NK-92 treated with Interleukin-12 subunit alpha and Interleukin-12 subunit beta, amount 100 ng/mL, for 24 hours (cell line): ENCODE results near the gene HRH1.
"Not testable (repeated sequence)": the region's sequence is repeated elsewhere in the genome, so short reads cannot be mapped to it uniquely, and the experiment has no call there.

Experiments used
- DNase-seq: peaks from one replicate; lab custom pipeline; 2025; lab: John Stamatoyannopoulos, UW

The HRH1 gene, protein sequence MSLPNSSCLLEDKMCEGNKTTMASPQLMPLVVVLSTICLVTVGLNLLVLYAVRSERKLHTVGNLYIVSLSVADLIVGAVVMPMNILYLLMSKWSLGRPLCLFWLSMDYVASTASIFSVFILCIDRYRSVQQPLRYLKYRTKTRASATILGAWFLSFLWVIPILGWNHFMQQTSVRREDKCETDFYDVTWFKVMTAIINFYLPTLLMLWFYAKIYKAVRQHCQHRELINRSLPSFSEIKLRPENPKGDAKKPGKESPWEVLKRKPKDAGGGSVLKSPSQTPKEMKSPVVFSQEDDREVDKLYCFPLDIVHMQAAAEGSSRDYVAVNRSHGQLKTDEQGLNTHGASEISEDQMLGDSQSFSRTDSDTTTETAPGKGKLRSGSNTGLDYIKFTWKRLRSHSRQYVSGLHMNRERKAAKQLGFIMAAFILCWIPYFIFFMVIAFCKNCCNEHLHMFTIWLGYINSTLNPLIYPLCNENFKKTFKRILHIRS

GRCh38 chr3:11154036-11154952 is at the start of gene HRH1:
TSS of gene HRH1 (plus strand) at chr3:11154493. CDS start at chr3:11259038, 104,545 bp downstream.
- no peak for DNase-seq

- DNase-seq = not testable (repeated sequence)
Measured at GRCh38 chr3:11113316-11113715, 41.0 kb upstream of the HRH1 start.

DNA sequence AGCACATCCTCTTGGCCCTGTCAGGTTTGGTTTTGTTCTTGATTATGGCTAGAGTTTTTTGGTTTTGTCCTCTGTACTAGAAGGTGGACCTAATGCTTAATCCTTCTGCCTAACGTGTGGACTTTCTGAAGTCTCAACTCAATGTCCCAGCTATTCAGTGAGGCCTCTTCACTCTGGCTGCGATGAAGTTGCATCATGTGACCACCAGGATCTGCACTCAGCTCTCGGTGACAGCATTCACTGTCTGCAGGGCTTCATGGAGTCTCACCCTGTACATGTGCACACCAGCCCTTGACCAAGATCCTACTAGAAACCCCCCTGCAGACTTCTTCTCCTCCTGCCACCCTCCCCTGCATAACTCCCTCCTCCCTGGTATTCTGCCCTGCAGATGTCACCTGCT is 38.7 kb upstream of the HRH1 start:
- DNase-seq = no peak

GRCh38 chr3:11116336-11117059 is 37.8 kb upstream of the HRH1 start:
- DNase-seq = no peak

DNA sequence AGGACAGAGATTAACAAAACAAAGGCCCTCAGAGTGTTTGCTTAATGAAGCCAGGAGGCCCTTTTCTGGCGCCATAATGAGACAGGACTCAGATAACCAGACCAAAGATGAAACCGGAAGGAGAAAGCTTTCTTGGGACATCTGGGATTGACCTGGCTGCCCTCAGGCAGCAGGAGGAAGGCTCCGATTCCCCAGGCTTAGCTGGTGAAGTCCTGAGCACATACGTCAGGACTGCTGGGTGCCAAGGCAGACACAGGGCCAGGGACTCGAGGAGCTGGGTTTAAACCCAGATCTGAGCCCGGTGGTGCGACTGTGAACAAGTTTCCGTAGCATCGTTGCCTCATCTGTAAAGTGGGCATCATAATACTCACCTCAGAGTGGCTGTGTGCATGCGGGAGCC is 36.7 kb upstream of the HRH1 start:
- DNase-seq = no peak

- DNase-seq = no peak
Measured at GRCh38 chr3:11118181-11118682, 36.1 kb upstream of the HRH1 start.

DNA sequence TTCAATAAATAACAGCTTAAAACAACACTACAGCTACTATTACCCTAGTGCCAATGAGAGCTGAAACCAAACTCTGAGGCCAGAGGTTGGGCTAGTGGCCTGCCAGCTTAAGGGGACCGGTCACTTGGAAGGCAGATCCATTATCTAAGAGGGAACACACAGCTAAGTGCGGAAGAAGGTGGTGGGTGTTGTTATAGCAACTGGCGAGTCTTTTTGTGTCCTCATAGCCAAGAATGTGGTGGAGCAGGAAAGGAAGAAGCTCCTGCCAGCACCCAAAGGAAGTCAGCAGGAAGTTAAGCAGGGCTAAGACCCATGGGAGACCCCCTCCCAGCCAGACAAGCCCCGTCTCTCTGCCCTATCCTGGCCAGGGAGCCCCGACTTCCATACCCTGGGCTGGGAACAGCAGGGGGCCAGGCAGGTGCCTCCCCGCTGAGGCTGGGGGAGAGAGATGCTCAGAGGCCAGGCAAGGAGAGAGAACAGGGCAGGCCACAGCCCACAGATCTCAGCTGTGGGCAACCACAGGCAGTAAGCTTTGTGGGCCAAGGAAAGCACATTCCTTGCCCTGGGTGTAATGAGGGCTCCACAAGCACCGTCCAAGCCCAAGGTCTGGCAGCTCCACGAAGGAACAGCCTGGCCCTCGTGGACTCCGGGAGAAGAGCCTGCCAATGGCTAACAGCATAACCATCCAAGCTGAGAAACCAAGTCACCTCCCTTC is 34.0 kb upstream of the HRH1 start:
- no peak for DNase-seq

DNA sequence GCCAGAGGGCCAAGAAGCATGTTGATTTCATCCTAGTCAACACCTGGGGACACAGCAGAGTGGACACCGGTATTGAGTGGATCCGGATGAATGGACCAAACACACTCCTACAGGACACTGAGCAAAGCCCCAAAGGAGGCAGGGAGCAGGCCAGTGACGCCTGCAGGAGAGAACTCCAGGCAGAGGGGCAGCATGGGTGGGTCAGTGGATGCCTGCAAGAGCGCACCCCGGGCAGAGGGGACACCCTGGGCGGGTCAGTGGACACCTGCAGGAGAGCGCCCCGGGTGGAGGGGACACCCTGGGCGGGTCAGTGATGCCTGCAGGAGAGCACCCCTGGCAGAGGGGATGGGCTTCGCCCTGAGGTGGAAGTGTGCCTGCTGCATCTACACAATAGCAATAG is 27.6 kb upstream of the HRH1 start:
- DNase-seq = no peak

DNA sequence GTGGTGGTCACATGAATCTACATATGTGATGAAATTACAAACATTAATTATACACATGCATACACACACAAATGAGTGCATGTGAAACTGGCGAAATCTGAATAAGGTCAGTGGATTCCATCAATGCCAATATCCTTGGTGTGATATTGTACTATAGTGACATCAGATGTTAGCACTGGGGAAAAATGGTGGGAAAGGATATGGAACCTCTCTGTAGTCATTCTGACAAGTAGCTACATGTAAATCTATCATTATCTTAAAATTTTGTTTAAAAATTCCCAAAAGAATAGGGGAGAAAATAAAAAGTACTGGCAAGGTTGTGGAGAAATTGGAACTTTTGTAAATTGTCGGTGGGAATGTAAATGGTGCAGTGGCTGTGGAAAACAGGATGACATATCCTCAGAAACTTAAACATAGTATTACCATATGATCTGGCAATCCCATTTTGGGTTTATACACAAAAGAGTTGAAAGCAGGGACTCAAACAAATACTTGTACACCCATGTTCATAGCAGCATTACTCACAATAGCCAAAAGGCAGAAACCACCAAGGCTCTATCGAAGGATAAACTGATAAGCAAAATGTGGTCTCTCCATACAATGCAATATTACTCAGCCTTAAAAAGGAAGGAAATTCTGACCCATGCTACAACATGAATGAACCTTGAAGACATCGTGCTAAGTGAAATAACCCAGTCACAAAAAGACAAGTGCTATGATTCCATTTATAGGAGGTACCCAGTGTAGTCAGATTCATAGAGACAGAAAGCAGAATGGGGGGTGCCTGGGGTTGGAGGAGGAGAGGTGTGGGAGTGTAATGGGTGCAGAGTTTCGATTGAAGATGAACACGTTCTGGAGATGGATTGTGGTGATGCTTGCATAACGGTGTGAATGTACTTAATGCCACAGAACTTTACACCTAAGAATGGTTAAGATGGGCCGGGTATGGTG is 25.3 kb upstream of the HRH1 start:
- no peak for DNase-seq

GRCh38 chr3:11130385-11130784 is 23.9 kb upstream of the HRH1 start:
- no peak for DNase-seq

GRCh38 chr3:11131371-11131770 is 22.9 kb upstream of the HRH1 start:
- DNase-seq = no peak

GRCh38 chr3:11131886-11132285 is 22.4 kb upstream of the HRH1 start:
- DNase-seq = not testable (repeated sequence)

DNA sequence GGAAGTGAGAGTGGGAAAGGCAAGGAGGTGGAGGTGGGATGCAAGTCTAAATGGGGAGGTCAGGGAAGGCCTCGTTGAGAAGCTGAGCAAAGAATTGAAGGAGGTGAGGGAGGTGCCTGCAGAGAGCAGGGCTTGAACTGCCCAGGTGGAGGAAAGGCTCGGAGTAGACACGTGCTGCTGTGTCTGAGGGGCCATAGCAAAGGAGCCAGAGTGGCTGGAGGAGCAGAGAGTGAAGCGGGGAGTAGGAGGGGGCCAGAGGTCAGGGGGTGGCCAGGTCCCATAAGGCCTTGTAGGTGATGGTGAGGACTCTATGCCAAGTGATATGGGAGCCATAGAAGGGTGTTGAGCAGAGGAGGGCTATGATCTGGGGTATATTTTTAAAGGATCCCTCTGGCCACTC is 21.4 kb upstream of the HRH1 start:
- no peak for DNase-seq

DNA sequence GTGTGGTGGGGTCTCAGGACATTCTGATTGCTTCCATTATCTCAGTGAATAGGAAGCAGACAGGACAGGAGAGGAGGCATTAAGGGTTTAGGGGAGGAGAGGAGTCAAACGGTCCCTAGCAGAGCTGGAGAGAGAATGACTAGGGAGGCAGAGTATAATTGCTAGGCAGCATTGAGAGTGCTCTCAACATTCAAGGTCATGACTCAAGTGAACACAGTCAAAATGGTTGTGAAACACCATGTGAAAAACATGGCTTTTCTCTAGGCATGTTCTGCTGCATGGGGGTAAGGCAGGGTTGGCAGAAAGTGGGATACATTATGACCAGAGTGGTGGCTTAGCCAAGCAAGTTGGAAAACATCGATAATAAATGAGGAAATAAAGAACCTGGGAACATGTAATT is 19.5 kb upstream of the HRH1 start:
- no peak for DNase-seq

DNA sequence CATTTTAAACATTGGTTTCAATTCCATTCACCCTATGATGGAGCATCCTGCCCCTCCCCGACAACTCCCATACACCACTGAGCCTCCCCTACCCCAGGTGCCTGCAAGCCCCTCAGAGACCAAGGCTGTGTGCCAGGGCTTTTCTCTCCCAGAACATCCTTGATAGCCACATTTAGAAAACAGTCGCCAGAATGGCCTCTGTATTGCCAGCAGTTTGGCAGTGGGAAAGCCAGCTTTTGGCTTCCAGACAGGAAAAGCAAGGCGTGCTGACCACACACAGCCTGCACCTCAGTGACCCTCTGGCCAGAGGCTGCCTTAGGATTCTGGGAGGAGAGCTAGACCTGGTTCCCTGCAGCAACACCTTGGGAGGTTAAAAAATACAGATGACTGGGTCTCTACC is 18.2 kb upstream of the HRH1 start:
- no peak for DNase-seq

GRCh38 chr3:11136830-11137626 is 17.3 kb upstream of the HRH1 start:
- DNase-seq = no peak

DNA sequence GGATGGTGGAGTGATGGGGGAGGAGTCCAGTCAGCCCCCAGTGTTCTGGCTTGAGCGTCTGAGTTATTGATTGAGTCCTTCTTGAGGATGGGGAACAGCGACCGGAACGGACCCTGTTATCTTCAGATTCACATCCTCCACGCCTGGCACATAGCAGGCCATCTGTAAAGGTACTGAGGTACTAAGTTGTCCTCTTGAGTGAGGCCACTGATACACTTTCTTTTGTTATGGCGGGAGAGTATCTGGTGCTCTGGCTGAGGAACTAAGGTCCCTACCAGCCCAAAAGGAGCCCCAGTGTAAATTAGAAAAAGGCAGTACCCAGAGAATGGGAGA is 16.7 kb upstream of the HRH1 start:
- DNase-seq = no peak

GRCh38 chr3:11138371-11138770 is 15.9 kb upstream of the HRH1 start:
- DNase-seq = no peak

- DNase-seq = no peak
Measured at GRCh38 chr3:11140030-11140712, 14.1 kb upstream of the HRH1 start.
